ENCODE results near the gene UQCRC1.
A peak's percentile ranks its signal among the peaks of the same experiment; 100 is the strongest.

Gene UQCRC1

DNA sequence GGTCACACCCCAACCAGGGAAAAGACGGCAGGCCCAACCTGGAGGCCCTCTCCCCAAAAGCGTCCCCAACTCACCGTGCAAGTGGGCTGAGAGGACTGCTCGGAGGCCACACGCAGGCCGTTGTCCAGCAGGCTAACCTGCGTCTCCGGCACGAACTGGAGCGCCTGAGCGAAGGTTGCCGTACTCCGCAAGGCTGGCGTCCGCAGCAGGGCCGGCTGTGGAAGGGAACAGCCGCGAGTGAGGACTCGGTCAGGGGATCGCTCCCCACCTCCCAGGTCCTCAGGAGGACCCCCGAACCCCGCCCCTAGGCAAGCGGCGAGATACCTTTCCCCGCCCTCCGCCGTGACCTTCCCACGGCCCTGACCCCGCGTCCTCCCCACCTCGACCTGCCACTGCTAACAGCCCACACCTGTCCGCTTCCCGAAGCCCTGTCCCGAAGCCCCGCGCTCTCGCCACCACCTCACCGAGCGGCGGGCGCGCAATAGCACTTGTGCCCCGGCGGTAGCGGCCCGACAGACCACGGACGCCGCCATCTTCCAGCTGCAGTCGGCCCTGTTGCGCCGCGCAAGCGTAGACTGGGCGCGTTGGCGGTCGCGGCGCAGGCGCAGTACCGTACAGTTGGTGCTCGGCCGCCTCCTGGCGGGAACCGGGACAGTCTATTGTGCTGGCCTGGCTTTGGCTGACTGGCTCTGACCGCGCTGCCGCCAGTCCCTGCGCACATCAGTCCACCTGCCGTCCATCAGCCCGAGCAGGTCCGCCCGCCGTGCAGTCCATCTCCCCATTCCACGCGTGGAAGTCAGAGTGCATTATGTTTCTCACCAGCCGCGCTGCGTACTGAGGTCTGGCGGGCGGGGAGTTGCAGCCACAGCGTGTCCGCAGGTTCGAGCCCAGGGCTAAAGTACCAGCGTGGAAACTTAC is at the start of gene UQCRC1:
TSS of gene UQCRC1 (minus strand) at position 559 of the 918 bp plus-strand sequence. CDS start at position 533, 26 bp downstream.
- H3K4me1 ChIP-seq (ENCODE audit: insufficient read depth, low read length), result peaks cover 10% of the 10 kb centered on the region
- peaks cover 33% of the 10 kb centered on the region for H3K36me3 ChIP-seq (ENCODE audit: insufficient read depth, low read length)
- peak within 1 kb of the TSS; percentile 84 for H3K4me3 ChIP-seq (ENCODE audit: low read length)
- no peaks in the 10 kb centered on the region for H3K27me3 ChIP-seq (ENCODE audit: insufficient read depth, low read length)
- H2AFZ ChIP-seq (ENCODE audit: low read depth, low read length), result peak within 1 kb of the TSS; percentile 73
- H3K9me3 ChIP-seq (ENCODE audit: low read length), result no peaks in the 10 kb centered on the region

DNA sequence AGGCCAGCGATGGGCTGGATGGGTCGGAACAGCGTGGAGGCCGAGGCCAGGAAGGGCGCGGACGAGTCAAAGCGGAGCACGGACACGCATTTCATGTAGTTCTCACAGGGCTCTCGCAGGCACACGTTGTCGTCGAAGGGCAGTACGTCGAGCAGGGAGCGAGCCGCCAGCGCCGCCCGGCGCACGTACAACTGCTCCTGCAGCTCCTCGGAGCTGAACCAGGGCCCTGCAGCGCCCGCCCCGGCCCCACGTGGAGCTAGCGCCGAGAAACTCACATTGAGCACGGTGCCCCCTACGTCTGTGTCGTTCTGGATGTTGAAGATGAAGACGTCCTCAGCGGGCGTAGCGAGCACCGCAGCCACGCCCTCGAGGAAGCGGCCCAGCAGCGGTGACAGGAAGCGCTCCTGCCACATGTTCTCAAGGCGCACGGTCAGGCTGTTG is 47.4 kb upstream of the UQCRC1 start:
- Histone ChIP-seq H3K9me3 (ENCODE audit: low read length) (peaks cover 33% of the 10 kb centered on the region), H3K27me3 (ENCODE audit: insufficient read depth, low read length) (no peaks in the 10 kb centered on the region), H2AFZ (ENCODE audit: low read depth, low read length) (no peak overlapping the region), H3K4me3 (ENCODE audit: low read length) (no peak overlapping the region), H3K4me1 (ENCODE audit: insufficient read depth, low read length) (no peaks in the 10 kb centered on the region), H3K36me3 (ENCODE audit: insufficient read depth, low read length) (peaks cover 88% of the 10 kb centered on the region)

DNA sequence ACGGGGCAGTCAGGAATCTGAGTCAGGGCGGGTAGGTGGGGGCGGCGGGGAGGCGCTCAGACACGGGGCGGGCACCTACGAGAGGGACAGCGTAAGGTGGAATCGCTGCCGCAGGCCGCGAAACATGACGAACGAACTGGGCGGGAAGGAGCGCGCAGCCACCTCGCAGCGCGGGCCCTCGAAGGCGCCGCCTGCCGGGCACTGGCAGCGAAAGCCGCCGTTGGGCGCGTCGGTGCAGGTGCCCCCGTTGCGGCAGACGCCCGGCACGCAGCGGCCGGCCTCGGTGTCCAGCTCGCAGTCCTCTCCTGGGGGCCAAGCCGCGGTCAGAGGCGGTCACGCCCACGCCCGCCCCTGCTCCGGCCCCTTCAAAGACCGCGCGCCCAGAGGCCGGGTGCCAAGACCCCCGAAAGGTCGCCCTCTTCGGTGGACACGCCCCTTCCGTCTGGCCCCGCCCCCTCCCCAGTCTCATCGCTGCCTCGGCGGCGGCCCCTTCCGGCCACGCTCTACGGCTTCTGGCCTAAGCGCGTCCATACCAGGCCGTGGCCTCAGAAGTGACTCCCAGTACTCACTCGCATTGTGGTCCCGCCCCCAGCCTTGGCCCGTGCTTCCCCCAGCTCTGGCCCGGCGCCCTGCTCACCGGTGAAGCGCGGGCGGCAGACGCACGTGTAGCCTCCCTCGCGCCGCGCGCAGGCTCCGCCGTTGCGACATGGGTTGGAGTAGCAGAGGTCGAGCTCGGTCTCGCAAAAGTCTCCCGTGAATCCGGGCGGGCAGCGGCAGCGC is 46.8 kb upstream of the UQCRC1 start:
- H2AFZ ChIP-seq (ENCODE audit: low read depth, low read length), result no peak overlapping the region
- H3K27me3 ChIP-seq (ENCODE audit: insufficient read depth, low read length), result no peaks in the 10 kb centered on the region
- H3K4me1 ChIP-seq (ENCODE audit: insufficient read depth, low read length), result no peaks in the 10 kb centered on the region
- no peak overlapping the region for H3K4me3 ChIP-seq (ENCODE audit: low read length)
- peaks cover 93% of the 10 kb centered on the region for H3K36me3 ChIP-seq (ENCODE audit: insufficient read depth, low read length)
- H3K9me3 ChIP-seq (ENCODE audit: low read length), result peaks cover 33% of the 10 kb centered on the region

DNA sequence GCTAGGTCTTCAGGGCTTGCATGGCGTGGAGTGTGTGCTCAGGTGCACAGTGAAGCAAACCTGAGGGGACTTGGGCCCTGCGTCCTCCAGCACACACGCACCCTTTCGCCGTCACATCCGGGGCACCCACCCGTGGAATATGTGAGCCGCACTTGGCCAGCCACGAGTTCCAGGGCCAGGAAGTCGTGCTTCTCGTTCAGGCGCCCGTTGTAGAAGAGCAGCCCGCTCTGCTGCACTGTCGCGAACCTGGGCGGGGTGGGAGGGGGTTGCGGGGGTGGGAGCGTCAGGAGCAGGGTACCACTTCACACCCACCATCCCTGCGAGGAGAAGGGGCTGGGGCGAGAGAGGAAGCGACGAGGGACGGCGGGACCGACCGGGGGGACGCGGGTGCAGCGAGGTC is 46.2 kb upstream of the UQCRC1 start:
- Histone ChIP-seq H3K4me1 (ENCODE audit: insufficient read depth, low read length) (no peaks in the 10 kb centered on the region), H3K36me3 (ENCODE audit: insufficient read depth, low read length) (peaks cover 93% of the 10 kb centered on the region), H2AFZ (ENCODE audit: low read depth, low read length) (no peak overlapping the region), H3K4me3 (ENCODE audit: low read length) (no peak overlapping the region), H3K27me3 (ENCODE audit: insufficient read depth, low read length) (no peaks in the 10 kb centered on the region), H3K9me3 (ENCODE audit: low read length) (peaks cover 26% of the 10 kb centered on the region)

DNA sequence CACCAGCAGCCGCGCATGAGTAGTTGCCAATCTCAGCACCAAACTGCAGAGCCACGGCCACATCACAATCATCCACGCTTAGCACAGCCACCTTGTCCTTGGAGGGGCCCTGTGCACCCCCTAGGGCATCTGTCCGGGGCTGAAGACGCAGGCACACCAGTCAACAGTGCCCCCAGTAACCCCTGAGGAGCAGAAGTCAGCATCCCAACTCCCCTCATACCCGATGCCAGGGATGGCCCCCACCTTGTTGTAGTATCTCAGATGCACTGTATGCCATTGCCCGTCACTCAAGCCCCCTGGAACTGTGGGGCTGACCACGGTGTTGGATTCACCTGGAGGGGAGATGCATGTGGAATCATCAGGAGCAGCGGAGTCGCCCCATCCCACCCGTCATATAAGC is 45.6 kb upstream of the UQCRC1 start:
- peaks cover 93% of the 10 kb centered on the region for H3K36me3 ChIP-seq (ENCODE audit: insufficient read depth, low read length)
- H3K9me3 ChIP-seq (ENCODE audit: low read length), result peaks cover 21% of the 10 kb centered on the region
- H3K4me3 ChIP-seq (ENCODE audit: low read length), result no peak overlapping the region
- H3K27me3 ChIP-seq (ENCODE audit: insufficient read depth, low read length), result no peaks in the 10 kb centered on the region
- no peak overlapping the region for H2AFZ ChIP-seq (ENCODE audit: low read depth, low read length)
- H3K4me1 ChIP-seq (ENCODE audit: insufficient read depth, low read length), result no peaks in the 10 kb centered on the region

DNA sequence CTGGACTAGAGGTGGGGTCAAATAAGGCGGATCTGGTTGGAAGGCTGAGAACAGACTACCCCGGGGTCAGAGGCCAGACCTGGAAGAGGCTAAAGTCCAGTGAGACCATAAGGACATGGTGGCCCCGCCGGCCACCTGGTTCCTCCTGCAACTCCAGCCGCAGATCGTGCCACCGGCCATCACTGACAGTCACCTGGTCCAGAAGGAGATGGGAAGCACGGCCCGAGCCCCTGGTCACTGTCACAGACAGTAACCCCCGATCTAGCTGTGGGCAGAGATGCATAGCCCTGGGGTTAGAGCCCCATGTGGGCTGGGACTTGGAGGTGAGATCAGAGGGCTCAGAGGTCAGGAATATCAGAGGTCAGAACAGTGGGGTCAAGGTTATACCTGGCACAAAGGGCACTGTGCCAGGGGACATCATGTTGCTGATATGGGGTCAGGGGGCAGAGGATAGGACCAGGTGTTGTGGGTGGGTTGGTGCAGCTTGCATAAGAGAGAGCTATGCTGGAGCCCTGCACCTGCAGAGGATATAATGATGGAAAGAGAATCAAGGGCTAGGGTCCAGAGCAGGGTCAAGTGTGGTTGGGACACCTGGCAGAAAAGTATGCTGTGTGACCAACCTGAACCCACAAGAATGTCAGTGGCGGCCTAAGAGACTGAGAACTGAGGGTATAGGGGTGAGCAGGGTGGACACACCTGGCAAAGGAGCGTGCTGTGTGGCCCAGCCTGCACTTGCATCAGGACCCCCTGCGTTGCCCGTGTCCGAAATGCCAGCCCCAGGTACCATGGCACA is 43.7 kb upstream of the UQCRC1 start:
- Histone ChIP-seq H3K9me3 (ENCODE audit: low read length) (peaks cover 4% of the 10 kb centered on the region), H3K36me3 (ENCODE audit: insufficient read depth, low read length) (peaks cover 89% of the 10 kb centered on the region), H2AFZ (ENCODE audit: low read depth, low read length) (no peak overlapping the region)

DNA sequence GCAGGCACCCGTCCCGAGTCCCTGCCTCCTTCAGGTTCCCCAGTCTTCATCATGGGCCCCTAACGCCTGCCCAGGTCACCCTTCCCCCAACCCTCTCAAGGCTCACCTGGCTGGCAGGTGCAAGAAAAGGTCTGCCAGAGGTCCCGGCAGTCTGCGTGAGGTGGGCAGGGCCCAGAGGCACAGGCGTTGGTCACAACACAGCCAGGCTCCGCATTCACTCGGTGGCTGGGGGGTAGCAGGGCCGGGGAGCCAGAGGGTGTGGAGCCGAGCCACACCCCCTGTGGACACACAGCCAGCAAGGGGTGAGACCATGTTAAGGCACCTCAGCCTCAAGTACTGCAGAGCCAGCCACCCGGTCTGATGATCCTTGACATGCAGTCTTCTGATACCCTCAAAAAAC is 42.3 kb upstream of the UQCRC1 start:
- Histone ChIP-seq H3K9me3 (ENCODE audit: low read length) (no peaks in the 10 kb centered on the region), H3K27me3 (ENCODE audit: insufficient read depth, low read length) (no peaks in the 10 kb centered on the region), H3K4me3 (ENCODE audit: low read length) (no peak overlapping the region), H2AFZ (ENCODE audit: low read depth, low read length) (no peak overlapping the region), H3K4me1 (ENCODE audit: insufficient read depth, low read length) (no peaks in the 10 kb centered on the region), H3K36me3 (ENCODE audit: insufficient read depth, low read length) (peaks cover 79% of the 10 kb centered on the region)

More for the DNA sequence above, 43.7 kb upstream of the UQCRC1 start:
- Histone ChIP-seq H3K27me3 (ENCODE audit: insufficient read depth, low read length) (no peaks in the 10 kb centered on the region), H3K4me3 (ENCODE audit: low read length) (no peak overlapping the region), H3K4me1 (ENCODE audit: insufficient read depth, low read length) (no peaks in the 10 kb centered on the region)

DNA sequence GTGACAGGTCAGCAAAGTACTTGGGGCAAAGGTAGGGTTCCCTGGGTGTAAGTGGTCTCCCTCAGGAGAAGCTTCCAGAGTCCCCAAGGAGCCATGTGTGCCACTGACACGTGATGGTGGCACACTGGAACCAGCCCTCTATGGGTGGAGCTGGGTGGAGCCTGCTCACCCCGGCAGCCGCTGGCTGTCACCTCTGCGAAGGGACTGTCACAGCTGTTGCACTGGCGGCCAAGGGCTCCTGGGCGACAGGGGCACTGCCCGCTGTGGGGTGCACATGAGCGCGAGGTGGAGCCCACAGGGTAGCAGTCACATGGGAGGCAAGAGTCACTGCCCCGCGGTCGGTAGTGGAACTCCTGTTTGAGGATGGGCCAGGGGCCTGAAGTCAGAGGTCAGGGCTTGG is 41.3 kb upstream of the UQCRC1 start:
- H3K9me3 ChIP-seq (ENCODE audit: low read length), result no peaks in the 10 kb centered on the region

DNA sequence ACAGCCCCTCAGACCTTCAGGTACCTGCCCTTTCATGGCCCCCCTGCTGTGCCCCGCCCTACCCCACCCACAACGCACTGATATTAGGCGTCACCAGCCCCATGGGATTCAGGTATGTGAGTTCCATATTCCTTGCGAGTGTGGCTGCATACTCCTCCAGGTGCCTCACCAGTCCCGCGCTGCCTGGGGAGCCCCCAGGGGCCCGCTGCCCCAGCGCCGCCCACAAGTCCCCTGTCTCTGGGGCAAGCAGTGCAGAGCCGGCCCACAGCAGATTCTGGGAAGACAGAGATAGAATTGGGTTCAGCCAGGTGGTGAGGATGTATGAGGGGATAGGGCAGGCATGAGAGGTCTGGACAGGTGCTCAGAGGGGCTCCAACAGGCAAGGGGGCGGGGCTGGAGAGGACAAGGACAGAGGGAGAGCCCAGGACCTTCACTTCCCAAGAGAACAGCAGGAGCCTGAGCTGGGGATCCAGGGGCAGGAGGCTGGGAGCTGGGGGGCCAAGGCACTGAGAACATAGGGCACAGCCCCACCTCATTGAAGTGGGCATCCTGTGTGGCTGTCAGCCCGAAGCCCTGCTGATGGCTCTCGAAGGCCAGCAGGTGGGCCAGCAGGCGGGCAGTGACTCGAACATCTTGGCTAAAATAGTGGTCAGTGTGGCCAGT is 38.9 kb upstream of the UQCRC1 start:
- H3K27me3 ChIP-seq (ENCODE audit: insufficient read depth, low read length), result no peaks in the 10 kb centered on the region
- H2AFZ ChIP-seq (ENCODE audit: low read depth, low read length), result no peak overlapping the region
- H3K36me3 ChIP-seq (ENCODE audit: insufficient read depth, low read length), result peaks cover 84% of the 10 kb centered on the region
- H3K4me1 ChIP-seq (ENCODE audit: insufficient read depth, low read length), result no peaks in the 10 kb centered on the region
- no peaks in the 10 kb centered on the region for H3K9me3 ChIP-seq (ENCODE audit: low read length)
- no peak overlapping the region for H3K4me3 ChIP-seq (ENCODE audit: low read length)

More for the DNA sequence above, 41.3 kb upstream of the UQCRC1 start:
- peaks cover 84% of the 10 kb centered on the region for H3K36me3 ChIP-seq (ENCODE audit: insufficient read depth, low read length)
- H3K4me3 ChIP-seq (ENCODE audit: low read length), result no peak overlapping the region
- H2AFZ ChIP-seq (ENCODE audit: low read depth, low read length), result no peak overlapping the region
- H3K4me1 ChIP-seq (ENCODE audit: insufficient read depth, low read length), result no peaks in the 10 kb centered on the region
- H3K27me3 ChIP-seq (ENCODE audit: insufficient read depth, low read length), result no peaks in the 10 kb centered on the region

DNA sequence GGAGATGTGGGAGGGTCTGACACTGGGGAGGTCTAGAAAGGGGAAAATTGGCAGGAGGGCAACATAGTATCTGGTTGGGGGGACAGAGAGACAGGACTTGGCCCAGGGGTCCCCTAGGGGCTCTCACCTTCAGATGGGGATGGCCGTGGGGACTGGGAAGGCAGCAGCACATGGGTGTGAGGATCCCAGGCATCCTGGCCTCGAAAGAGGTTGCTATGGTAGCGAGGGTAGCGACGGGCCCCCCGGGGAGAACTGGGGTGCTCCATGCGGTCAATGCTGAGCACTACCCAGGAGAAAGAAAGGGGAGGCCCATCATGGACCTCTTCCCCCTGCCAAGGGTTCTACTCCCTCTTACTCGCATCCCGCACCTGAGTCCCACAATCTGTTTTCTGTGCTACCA is 38.3 kb upstream of the UQCRC1 start:
- Histone ChIP-seq H3K9me3 (ENCODE audit: low read length) (no peaks in the 10 kb centered on the region), H3K27me3 (ENCODE audit: insufficient read depth, low read length) (no peaks in the 10 kb centered on the region), H2AFZ (ENCODE audit: low read depth, low read length) (no peak overlapping the region), H3K4me1 (ENCODE audit: insufficient read depth, low read length) (no peaks in the 10 kb centered on the region), H3K4me3 (ENCODE audit: low read length) (no peak overlapping the region), H3K36me3 (ENCODE audit: insufficient read depth, low read length) (peaks cover 84% of the 10 kb centered on the region)

DNA sequence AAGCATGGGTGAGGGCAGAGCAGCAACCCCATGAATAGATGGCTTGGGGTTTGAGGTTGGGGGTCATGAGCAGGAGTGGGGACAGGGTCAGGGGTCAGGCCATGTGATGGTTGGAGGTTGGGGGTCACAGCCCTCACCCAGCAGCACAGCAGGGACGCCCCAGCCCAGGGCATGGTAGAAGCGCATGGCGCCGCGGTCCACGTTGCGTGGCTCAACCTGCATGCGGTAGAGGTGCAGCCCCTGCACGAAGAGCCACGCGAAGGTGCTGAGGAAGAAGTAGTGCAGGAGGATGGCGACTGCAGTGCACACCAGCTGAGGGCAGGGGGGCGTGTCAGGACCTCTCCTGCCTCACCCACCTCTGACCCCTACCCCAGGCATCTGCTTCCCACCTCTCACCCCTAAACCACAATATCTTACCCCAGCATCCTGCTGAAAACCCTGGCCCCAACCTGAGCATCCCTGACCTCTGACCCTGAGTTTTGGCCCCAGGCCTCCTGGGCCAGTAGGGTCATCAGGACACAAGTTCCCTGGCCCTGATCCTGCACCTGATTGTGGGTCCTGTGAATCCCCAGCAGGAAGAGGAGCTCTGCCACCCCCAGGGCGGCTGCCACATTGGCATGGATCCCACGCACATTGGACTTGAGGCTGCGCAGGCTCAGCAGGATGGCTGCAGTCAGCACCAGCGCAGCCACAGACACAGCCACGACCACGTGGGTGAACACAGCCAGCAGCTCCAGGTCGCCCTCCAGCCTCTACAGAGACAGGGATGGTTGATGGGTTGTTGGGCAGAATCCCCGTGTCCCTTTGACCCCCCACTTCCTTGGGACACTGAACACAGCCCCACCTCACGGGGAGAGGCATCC is 35.7 kb upstream of the UQCRC1 start:
- no peak overlapping the region for H2AFZ ChIP-seq (ENCODE audit: low read depth, low read length)
- no peaks in the 10 kb centered on the region for H3K27me3 ChIP-seq (ENCODE audit: insufficient read depth, low read length)
- H3K4me3 ChIP-seq (ENCODE audit: low read length), result no peak overlapping the region
- H3K36me3 ChIP-seq (ENCODE audit: insufficient read depth, low read length), result peaks cover 84% of the 10 kb centered on the region
- no peaks in the 10 kb centered on the region for H3K4me1 ChIP-seq (ENCODE audit: insufficient read depth, low read length)
- no peaks in the 10 kb centered on the region for H3K9me3 ChIP-seq (ENCODE audit: low read length)

DNA sequence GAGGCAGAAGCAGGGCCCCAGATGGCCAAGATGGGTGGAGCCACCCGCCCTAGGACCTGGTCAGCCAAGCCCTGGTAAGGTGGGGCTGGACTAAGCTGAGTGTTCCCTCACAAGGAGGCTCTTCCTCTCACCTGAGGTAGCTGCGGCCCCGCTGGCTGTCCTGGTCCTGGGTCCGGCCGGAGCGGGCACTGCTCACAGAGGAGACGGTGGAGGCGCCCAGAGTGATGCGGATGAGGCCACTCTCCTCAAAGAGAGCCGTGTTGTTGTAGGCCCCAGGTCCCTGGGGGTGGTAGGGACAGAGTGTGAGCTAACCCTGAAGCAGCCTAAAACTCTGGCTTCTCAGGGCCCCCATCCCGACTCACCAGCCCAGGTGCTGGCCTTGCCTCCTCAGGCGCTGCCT is 33.2 kb upstream of the UQCRC1 start:
- Histone ChIP-seq H3K4me3 (ENCODE audit: low read length) (no peak overlapping the region), H3K9me3 (ENCODE audit: low read length) (no peaks in the 10 kb centered on the region), H3K27me3 (ENCODE audit: insufficient read depth, low read length) (no peaks in the 10 kb centered on the region), H3K36me3 (ENCODE audit: insufficient read depth, low read length) (peaks cover 88% of the 10 kb centered on the region), H2AFZ (ENCODE audit: low read depth, low read length) (no peak overlapping the region), H3K4me1 (ENCODE audit: insufficient read depth, low read length) (no peaks in the 10 kb centered on the region)
